Measurements from ENCODE around the gene VWA2.
"Not testable (repeated sequence)": the region's sequence is repeated elsewhere in the genome, so short reads cannot be mapped to it uniquely, and the experiment has no call there.

The VWA2 gene

DNA sequence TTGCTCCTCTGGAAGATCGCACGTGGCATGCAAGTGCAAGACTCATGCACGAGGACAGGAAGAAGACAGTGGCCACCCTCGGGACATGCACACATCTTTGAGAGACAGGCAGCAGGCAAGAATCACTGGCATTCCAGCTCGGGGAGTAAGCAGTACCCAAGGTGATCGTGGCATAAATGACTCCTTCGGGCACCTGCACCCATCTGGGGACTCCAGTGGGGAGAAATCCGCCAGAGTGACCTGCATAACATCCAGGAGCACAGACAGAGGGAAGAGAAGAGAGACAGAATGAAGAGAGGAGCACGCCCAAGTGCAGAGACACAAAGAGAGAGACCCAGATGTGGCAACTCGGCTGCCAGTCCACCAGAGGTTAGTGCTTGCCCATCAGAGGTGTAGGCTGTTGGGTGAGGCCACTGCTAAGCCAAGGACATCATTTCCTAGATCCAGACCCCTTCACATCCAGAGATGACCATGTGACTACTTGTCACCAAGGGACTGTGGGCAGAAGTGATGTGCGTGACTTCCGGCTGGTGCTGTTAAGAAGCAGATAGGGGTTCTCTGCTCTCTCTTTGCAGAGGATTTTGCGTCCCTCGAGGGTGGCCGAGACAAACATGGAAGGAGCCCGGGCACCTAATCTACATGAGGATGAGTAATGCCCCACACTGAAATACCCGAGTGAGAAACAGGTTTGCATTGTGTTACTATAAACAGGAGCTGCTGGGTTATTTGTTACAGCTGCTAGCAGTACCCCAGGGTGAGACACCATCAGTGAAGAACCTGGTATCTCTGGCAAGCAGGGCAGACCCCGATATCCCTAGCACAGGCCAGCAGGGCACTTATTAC, 80.6 kb downstream of the VWA2 start:
- no peak for DNase-seq (ENCODE audit: low spot score)

DNA sequence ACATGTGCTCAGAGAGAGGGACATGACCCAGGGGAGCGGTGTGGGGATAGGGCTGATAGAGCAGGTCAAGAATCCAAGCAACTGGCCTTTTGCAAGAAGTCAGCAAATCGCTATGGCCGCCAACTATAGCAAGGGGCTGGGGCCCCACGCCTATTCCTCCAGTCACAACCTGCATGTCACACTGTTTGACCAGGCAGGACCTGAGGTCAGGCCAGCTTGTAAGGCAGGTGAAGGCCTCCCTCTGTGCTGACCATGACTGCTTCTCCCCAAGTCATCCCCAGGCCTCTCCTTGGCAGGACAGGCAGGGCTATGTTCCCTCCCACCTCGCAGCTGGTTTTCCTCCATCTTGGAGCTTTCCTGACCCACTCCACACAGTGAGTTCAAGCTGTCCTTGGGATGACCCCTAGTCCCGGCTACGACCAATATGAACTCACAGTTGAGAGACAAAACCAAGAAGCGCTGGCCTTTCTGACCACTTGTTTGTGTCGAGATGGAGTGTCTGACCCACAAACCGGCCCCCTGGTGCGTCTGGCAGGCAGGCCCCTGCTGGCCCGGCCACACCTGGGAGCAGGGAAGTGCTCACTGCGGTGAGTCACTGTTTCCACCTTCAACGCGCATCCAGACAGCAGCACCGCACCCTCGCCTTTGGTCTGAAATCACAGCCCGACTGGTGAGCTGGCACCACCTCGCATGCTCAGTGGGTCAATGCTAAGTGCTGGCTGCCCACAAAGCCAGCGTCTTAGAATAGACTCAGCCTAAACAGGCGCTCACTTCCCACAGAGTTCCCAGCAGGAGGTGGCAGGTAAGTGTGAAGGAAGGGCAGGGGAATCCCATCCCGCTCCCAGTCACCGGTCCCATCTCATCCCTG, 81.4 kb downstream of the VWA2 start:
- no peak for DNase-seq (ENCODE audit: low spot score)

DNA sequence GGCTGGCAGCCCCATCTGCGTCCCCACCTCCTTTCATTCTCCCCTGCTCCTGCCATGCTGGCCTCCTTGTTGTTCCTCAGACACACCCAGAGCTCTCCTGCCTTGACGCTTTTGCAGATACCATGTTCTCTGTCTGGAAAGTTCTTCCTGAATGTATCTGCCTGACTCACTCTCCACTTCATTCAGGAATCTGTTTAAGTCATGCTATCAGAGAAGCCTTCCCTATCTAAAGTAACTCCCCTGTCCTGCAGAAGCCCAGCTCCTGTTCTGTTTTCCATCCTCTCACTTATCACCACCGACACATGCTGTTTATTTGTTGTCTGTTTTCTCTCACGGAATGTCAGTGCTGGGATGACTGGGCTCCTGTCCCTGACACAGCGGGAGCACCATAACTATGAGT, 83.3 kb downstream of the VWA2 start:
- DNase-seq (ENCODE audit: low spot score) = no peak

DNA sequence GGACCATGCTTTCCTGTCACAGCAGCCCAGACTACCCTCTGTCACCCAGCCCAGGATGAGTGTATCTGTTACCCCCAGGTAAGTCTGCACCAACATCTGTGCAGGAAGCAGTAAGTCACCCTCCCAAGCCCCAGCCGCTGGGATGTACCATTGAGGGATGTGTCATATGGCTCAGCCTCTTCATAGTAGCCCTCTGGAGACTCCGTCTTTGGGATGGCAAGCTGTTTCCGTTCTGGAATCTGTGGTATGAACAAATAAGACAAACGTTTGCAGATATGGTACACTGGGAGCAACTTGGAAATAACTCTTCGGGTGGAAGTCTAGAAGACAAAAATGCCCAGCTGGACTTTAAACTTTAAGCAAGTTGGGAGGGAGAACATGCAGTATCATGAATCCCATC, 84.0 kb downstream of the VWA2 start:
- DNase-seq (ENCODE audit: low spot score) = no peak

- DNase-seq (ENCODE audit: low spot score) = no peak
These were observed 87.7 kb downstream of the VWA2 start for GRCh38 chr10:114326795-114327194.

GRCh38 chr10:114327537-114328440, 88.7 kb downstream of the VWA2 start:
- DNase-seq (ENCODE audit: low spot score) = no peak

GRCh38 chr10:114328441-114328812, 89.4 kb downstream of the VWA2 start:
- no peak for DNase-seq (ENCODE audit: low spot score)

DNA sequence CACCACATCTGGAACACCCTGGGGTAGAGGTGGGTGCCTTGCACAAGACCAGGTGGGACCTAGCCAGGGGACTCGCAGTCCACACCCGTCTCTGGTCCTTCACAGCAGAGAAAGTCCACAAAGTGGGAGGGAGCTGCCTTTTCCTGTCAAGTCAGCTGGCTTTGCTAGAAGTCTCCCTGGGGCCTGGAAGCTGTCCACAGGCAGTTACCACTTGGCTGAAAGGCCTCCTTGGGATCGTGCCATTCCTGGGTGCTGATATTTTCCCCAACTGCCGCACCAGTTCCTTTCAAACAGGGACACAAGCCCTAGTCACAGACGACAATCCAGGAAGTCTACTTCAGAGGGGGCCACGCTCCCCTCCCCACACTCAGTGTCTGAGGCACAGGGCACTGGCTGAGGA, 89.8 kb downstream of the VWA2 start:
- DNase-seq (ENCODE audit: low spot score) = no peak

DNA sequence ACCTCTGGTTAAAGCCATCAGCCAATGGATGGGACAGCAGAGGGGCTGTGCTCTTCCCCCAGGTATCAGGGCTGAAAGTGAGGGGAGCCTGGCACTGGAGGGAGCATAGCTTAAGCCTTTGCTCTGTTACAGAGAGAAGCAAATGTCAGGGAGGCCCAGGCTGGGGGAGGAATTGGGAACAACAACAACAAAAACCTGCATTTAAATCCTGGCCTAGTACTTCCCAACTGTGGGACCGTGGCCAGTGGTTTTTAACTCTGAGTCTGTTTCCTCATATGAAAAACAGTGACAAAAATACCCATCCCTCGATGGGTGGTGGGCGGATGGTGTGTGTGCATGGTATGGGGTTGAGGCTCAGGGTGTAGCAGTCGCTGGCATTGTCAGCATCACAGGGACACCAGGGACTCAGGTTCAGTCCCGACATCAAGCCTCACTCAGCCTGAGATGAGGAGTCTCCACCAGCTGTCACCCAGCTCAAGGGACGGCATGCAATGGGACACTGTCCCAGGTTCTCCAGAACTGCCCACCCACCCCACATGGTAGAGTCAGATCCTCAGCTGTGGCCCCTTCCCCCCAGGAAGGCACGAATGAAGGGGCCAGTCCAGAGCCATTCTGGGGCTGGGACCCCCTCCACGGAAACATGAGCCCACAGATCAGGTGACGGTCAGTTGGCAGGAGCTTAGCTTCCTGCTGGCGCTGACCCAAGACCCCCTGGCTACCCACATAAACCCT, 90.7 kb downstream of the VWA2 start:
- no peak for DNase-seq (ENCODE audit: low spot score)

- DNase-seq (ENCODE audit: low spot score) = no peak
These were observed 93.5 kb downstream of the VWA2 start for GRCh38 chr10:114332301-114333192.

- not testable (repeated sequence) for DNase-seq (ENCODE audit: low spot score)
These were observed 94.4 kb downstream of the VWA2 start for GRCh38 chr10:114333441-114333840.

- no peak for DNase-seq (ENCODE audit: low spot score)
These were observed 95.2 kb downstream of the VWA2 start for GRCh38 chr10:114334301-114334700.

DNA sequence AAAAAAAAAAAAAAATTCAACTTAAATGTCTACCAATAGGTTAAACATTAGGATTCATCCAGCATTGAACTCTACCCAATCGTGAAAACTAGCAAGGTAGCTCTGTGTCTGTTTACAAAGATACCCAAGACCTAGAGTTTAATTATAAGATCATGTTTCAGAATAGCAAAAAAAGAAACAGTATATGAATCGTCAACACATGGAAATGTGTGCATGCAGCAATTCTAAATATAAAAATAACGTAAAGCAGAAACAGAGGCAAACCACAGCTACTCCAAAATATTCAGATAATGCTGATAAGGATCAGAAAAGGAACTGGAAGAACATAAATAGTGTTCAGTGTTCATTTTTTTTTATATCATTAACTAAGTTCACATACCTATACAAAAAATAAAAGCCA, 96.6 kb downstream of the VWA2 start:
- DNase-seq (ENCODE audit: low spot score) = no peak

DNA sequence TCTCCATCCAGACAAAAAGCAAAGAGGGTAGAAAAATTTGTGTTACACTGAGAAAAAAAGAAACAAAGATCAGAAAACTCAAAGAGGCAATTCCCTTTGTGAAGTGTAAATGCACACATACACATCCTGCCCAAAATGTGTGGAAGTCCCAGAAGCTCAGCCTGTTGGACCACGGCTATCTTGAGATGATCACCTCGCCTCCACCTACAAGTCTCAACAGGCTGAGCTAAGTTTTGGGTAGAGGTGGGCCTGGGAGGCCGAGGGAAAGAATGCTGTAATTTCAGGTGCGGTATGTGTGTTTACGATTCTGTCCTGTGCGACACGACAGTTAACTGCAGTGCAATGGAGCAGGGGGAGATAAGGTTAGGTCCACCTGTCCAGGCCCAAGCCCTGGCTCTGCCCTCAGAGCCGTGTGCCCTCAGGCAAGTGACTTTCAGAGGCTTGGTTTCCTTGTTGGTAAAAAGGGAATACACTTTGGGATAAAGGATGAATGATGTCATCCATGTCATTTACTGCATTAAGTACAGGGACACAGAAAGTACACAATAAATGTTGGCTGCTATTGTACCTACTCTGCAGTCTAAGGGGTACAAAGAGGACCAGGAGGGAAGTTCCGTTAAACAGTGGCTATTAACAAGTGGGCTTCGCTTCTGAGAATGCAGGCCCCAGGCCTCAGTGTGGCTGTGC, 97.9 kb downstream of the VWA2 start:
- DNase-seq (ENCODE audit: low spot score) = no peak

GRCh38 chr10:114337510-114338462, 98.7 kb downstream of the VWA2 start:
- no peak for DNase-seq (ENCODE audit: low spot score)

DNA sequence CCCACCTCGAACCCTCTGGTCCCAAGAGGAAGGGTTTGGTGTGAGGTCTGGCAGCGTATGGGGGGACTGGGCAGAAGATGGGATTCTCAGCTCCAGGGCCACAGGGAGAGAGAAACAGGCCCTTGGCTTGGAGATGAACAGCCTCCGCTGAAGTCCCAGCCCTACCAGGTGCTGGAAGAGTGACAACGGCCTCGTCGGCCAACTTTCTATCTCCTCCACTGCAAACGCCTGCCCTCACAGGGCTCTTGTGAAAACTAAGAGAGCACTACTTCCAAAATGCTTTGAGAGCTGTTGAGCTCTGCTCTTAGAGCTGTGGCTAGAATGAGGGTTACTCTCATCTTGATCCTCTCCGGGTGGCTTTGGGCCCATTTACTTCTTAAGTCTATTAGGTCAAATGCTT, 101.8 kb downstream of the VWA2 start:
- no peak for DNase-seq (ENCODE audit: low spot score)
